ENCODE results near the gene CDH15. TPM values are rescaled to one million over a fixed set of nuclear protein-coding genes. Genes with fewer than 3 reads are reported as not detected.

Gene CDH15
- total RNA-seq, 4 donors from 2014 or later: not detected

GRCh38 chr16:89209522-89210044 lies 38.0 kb downstream of the CDH15 start:
- H3K27me3 ChIP-seq: peaks cover under 1% of the 10 kb centered on the region
- DNase-seq: no peak
- intact Hi-C loops (cut with DNase I): loop anchor here (10.0 kb wide), 2 partner anchors 275 to 395 kb away; partner anchors contain the start of gene APRT
- H3K27ac ChIP-seq: no peak overlapping the region
- TF ChIP-seq POLR2A (IDR thresholded peaks at IDR 0.05) (no peak), CTCF (IDR thresholded peaks at IDR 0.05) (no peak)
- no peak overlapping the region for H3K4me3 ChIP-seq (replicated peaks in 1 of 3)
- no peaks in the 10 kb centered on the region for H3K9me3 ChIP-seq
- no peaks in the 10 kb centered on the region for H3K36me3 ChIP-seq
- no peaks in the 10 kb centered on the region for H3K4me1 ChIP-seq
- WGBS, 2 donors: 70 to 73% methylated on average over 14 to 15 of the region's 15 CpGs

- no peaks in the 10 kb centered on the region for H3K27me3 ChIP-seq
- DNase-seq: no peak
- H3K4me3 ChIP-seq (replicated peaks in 1 of 3): no peak overlapping the region
- TF ChIP-seq CTCF (IDR thresholded peaks at IDR 0.05) (no peak), POLR2A (IDR thresholded peaks at IDR 0.05) (no peak)
- 71 to 77% methylated on average over 11 of the region's 11 CpGs for WGBS, 2 donors
- no peak overlapping the region for H3K27ac ChIP-seq
- no peaks in the 10 kb centered on the region for H3K9me3 ChIP-seq
- no peaks in the 10 kb centered on the region for H3K36me3 ChIP-seq
- H3K4me1 ChIP-seq: no peaks in the 10 kb centered on the region
- intact Hi-C loops (cut with DNase I): loop anchor here (10.0 kb wide), 2 partner anchors 276 to 396 kb away; partner anchors contain the start of gene APRT
These were observed 38.8 kb downstream of the CDH15 start for GRCh38 chr16:89210165-89210903.

GRCh38 chr16:89210904-89211515 lies 39.5 kb downstream of the CDH15 start:
- Histone ChIP-seq H3K4me1 (peaks cover 3 to 4% of the 10 kb centered on the region in 2 donors), H3K9me3 (no peaks in the 10 kb centered on the region), H3K27me3 (no peaks in the 10 kb centered on the region), H3K36me3 (no peaks in the 10 kb centered on the region), H3K27ac (no peak overlapping the region), H3K4me3 (replicated peaks in 1 of 3) (no peak overlapping the region)
- WGBS, 2 donors: 69 to 86% methylated on average over 11 to 14 of the region's 15 CpGs
- TF ChIP-seq POLR2A (IDR thresholded peaks at IDR 0.05) (no peak), CTCF (IDR thresholded peaks at IDR 0.05) (no peak)
- intact Hi-C loops (cut with DNase I): loop anchor here (10.0 kb wide), 2 partner anchors 276 to 396 kb away; partner anchors contain the start of gene APRT
- DNase-seq: no peak

- 4% methylated on average over 25 of the region's 25 CpGs for WGBS, 2 donors
- peak; percentile 86 to 88 for DNase-seq
These were observed 45.0 kb downstream of the CDH15 start for GRCh38 chr16:89216315-89217137.

More at GRCh38 chr16:89216315-89217137, 45.0 kb downstream of the CDH15 start:
- Histone ChIP-seq H3K27me3 (no peaks in the 10 kb centered on the region), H3K27ac (peak overlapping the region; percentile 81 to 90 (median 83)), H3K4me1 (peaks cover 12 to 19% of the 10 kb centered on the region in 2 donors), H3K4me3 (replicated peaks in 1 of 3) (peak overlapping the region; percentile 76 to 89 (median 84)), H3K9me3 (no peaks in the 10 kb centered on the region), H3K36me3 (no peaks in the 10 kb centered on the region)
- peak; percentile 37 to 89 (median 72) for TF ChIP-seq CTCF (IDR thresholded peaks at IDR 0.05)
- no peak for TF ChIP-seq POLR2A (IDR thresholded peaks at IDR 0.05)
- intact Hi-C loops (cut with DNase I): loop anchor here (10.0 kb wide), 2 partner anchors 282 to 402 kb away; partner anchors contain the start of gene APRT

Data from thyroid gland (tissue), 4 donors.